Astrocyte of the cerebellum (primary cell): Measurements from ENCODE around the gene KCNAB2.

ENCODE experiments used
- DNase-seq: peaks from one replicate; pipeline ENCODE4 v3.0.0-alpha.2; 2011; ENCODE audit warnings: low read depth
- H3K4me3 ChIP-seq: 2 replicates; pipeline ENCODE4 v1.5.1; 2011; ENCODE audit warnings: mild to moderate bottlenecking, low read depth, low read length, moderate library complexity
- in situ Hi-C: cut with HindIII; loops from 2 replicates; pipeline ENCODE4 v1.10.0; 2017; ENCODE audit warnings: low sequenced_read_pairs
- TF ChIP-seq, protein P1 (sequence below): IDR thresholded peaks from 2 replicates; pipeline ENCODE4 v1.5.1; 2012; ENCODE audit warnings: low read length, low read depth, moderate library complexity, mild to moderate bottlenecking; ENCODE audit errors: missing control alignments

KCNAB2 gene

DNA sequence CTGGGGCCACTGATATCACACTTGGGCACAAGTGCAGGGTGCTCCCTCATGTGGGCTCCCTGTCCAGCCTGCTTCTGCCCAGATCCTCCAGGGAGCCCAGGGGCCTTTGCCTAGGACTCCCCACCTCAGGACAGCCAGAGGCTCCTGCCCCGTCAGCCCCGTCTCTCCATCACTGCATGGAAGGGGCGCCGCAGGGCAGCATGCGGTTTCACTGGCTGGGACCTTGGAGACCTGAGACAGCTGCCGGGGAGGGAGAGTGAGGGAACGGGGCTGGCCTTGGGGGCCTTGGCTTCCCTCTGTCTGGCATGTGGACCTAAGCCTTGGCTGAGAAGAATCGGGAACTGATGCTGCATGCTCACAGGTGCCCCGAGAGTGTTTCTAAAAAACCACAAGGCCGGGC lies 46.5 kb downstream of the KCNAB2 start:
- in situ Hi-C loops: no loop called here

DNA sequence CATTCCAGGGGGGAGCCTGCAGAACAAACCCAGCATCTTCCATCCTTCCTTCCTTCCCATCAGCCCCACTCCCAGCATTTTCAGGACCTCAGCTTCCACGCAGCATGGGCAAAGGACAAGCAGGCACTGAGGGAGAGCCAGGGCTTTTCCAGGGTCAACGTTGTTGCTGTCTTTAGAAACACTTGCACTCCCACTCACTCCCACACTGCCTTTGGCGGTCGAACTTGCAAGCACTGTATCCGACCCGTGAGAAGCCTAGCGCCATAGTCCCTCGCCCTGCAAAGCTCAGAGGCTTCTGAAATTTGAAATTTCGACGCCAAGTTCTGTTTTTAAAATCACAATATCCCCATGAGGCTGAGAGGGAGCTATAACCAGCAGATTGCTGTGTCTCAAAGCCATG lies 47.4 kb downstream of the KCNAB2 start:
- H3K4me3 ChIP-seq: no peak overlapping the region

More for the DNA sequence above, 46.5 kb downstream of the KCNAB2 start:
- DNase-seq: no peak
- no peak overlapping the region for H3K4me3 ChIP-seq
- TF ChIP-seq, protein P1, sequence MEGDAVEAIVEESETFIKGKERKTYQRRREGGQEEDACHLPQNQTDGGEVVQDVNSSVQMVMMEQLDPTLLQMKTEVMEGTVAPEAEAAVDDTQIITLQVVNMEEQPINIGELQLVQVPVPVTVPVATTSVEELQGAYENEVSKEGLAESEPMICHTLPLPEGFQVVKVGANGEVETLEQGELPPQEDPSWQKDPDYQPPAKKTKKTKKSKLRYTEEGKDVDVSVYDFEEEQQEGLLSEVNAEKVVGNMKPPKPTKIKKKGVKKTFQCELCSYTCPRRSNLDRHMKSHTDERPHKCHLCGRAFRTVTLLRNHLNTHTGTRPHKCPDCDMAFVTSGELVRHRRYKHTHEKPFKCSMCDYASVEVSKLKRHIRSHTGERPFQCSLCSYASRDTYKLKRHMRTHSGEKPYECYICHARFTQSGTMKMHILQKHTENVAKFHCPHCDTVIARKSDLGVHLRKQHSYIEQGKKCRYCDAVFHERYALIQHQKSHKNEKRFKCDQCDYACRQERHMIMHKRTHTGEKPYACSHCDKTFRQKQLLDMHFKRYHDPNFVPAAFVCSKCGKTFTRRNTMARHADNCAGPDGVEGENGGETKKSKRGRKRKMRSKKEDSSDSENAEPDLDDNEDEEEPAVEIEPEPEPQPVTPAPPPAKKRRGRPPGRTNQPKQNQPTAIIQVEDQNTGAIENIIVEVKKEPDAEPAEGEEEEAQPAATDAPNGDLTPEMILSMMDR: no peak

DNA sequence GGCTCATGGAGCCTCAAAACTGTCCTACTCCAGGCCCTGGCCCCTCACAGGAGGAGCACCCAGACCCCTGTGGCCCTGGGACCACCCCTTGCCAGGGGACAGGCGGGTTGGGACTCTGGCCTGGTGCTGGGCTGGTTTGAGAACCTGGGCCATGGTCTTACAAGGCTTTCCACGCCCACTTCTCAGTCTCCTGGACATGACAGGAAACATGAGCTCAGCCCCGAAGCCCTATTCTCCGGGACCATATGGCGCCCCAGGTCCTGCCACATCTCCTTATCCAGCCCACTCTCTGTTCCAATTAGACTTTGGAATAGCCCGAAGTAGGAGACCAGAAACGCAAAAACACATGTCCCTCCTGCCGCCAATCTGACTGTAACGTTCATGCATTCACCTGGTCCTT lies 47.9 kb downstream of the KCNAB2 start:
- no peak for DNase-seq
- no peak overlapping the region for H3K4me3 ChIP-seq
- in situ Hi-C loops: no loop called here
- TF ChIP-seq, protein P1: no peak

More for the DNA sequence above, 47.4 kb downstream of the KCNAB2 start:
- TF ChIP-seq, protein P1: no peak
- in situ Hi-C loops: no loop called here
- DNase-seq: no peak

DNA sequence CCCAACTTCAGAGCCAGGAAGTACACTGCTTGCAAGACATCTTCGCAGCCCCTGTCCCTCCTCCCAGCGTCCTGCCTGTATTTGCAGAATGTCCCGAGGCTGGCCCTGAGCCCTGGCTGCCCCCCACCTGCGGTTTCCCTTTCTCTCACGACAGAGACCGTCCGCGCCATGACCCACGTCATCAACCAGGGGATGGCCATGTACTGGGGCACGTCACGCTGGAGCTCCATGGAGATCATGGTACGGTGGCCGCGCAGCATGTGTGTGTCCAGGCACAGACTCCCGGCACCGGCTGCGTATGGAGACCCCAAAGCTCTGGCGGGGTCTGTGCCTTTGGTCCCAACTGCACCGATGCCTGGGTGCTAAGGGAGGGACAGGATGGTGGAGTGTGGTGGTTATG lies 48.6 kb downstream of the KCNAB2 start:
- in situ Hi-C loops: no loop called here
- no peak overlapping the region for H3K4me3 ChIP-seq
- DNase-seq: no peak
- TF ChIP-seq, protein P1: no peak

DNA sequence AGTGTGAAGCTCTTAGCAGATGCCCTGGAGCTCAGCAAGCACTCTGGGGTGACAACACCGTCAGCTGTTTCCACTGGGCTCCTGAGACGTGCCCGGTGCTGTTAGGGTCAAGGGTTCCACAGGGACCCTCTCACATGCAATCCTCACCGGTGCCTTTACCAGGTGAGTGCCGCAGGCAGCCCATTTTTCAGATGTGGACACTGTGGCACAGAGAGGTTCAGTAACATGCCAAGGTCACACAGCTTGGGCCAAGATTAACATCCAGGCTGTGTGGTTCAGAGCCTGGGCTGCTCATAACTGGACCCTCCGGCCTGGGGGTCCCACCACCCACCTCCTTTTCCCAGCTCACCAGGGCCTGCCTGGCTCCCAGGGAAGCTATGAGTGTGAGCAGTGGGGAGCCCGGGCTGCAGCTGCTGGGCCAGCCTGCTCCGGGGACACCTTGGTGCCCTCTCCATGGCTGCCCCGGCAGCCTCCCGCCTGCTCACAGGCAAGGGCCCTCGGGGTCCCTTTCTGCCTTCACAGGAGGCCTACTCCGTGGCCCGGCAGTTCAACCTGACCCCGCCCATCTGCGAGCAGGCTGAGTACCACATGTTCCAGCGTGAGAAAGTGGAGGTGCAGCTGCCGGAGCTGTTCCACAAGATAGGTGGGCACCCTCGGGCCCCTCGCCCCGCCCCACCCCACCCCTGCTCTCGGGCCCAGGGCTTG lies 49.3 kb downstream of the KCNAB2 start:
- no peak for DNase-seq
- TF ChIP-seq, protein P1: no peak
- H3K4me3 ChIP-seq: no peak overlapping the region
- in situ Hi-C loops: no loop called here

DNA sequence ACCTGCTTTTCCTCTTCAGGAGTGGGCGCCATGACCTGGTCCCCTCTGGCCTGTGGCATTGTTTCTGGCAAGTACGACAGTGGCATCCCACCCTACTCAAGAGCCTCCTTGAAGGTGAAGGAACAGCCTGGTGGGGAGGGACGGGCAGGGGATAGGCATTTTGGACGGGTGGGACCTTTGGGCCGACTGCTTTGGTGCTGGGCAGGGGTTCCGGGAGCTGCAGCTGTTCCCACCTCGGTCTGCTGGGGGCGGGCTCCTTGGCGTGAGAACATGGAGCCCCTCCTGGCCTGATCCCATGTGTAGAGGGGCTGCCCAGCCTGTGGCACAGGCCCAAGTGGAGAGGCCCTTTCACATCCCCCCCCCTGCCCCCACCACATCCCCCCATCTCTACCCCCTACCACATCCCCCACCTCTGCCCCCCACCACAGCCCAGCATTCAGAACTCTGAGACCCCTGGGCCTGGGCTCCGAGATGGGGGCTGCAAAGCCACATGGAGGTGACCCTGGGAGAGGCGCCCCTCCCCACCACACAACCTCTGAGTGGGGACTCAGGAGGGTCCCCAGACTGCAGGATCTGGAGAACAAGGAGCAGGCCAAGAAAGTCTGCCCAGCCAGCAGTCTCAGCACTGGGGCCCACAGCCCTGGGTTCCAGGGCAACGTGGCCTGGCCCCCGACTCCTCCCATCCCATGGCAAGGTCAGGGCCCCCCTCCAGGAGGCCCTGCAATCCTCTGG lies 50.0 kb downstream of the KCNAB2 start:
- in situ Hi-C loops: no loop called here
- TF ChIP-seq, protein P1: no peak
- no peak overlapping the region for H3K4me3 ChIP-seq
- DNase-seq: no peak
